ENCODE measurements around the gene WASHC4. TPM values are rescaled to one million over a fixed set of nuclear protein-coding genes. Genes with fewer than 3 reads are reported as not detected.

WASHC4 gene
- total RNA-seq, 2 experiments from 2014 or later = 28.7 to 29.2 TPM

DNA sequence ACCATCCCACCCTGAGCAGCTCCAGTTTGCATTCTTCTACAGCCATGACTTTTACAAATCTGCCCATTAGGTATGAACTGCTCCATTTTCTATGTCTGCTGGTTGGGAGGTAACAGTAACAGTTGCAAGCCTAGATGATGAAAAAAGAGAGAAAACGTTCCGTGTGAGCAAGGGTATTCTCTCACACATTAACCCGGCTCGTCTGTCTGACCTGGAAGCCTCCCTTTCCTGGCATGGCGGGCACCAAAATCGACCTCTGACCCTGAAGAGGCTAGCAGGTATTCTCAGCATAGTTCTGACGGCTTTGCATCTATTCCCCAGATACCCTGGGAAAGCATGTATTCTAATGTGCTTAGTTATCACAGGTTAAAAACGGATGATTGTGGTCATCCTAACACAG is 96.6 kb downstream of the WASHC4 start:
- intact Hi-C loops (cut with micrococcal nuclease) = no loop called here
- Mint-ChIP-seq H3K4me3 (no peak overlapping the region), H3K27me3 (no peaks in the 10 kb centered on the region), H3K36me3 (ENCODE audit: low read depth) (peaks cover 9% of the 10 kb centered on the region), H3K27ac (no peak overlapping the region), H3K9me3 (no peaks in the 10 kb centered on the region), H3K4me1 (ENCODE audit: low read depth) (peaks cover 7% of the 10 kb centered on the region)
- CTCF ChIA-PET = no interaction called here
- ATAC-seq (no peak), DNase-seq (no peak)
- TF ChIP-seq, protein P1, sequence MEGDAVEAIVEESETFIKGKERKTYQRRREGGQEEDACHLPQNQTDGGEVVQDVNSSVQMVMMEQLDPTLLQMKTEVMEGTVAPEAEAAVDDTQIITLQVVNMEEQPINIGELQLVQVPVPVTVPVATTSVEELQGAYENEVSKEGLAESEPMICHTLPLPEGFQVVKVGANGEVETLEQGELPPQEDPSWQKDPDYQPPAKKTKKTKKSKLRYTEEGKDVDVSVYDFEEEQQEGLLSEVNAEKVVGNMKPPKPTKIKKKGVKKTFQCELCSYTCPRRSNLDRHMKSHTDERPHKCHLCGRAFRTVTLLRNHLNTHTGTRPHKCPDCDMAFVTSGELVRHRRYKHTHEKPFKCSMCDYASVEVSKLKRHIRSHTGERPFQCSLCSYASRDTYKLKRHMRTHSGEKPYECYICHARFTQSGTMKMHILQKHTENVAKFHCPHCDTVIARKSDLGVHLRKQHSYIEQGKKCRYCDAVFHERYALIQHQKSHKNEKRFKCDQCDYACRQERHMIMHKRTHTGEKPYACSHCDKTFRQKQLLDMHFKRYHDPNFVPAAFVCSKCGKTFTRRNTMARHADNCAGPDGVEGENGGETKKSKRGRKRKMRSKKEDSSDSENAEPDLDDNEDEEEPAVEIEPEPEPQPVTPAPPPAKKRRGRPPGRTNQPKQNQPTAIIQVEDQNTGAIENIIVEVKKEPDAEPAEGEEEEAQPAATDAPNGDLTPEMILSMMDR (IDR thresholded peaks at IDR 0.05) = no peak
- POLR2A ChIA-PET = interaction anchor here (0.6 kb wide), 1 partner anchor 1852 kb away, joined by 7 read pairs; no protein-coding TSS in a partner anchor

DNA sequence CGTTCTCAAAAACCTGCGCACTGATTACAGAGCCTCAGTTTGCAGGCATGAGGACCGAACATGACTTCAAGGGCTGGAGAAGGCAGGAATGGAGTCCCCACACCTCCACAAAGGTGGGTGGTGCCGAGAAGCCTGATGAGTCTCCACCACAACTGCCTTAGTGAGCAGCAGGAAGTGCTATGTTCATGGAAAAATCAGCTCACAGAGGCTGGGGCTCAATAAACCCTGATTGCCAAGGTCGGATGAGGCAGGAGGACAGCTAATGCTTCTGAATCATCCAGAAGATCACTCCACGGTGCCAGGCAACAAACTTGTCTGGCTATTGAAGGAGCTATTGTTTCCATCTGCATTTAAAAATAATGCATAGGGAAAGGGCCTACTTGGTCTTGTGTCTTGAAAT is 97.4 kb downstream of the WASHC4 start:
- H3K36me3 Mint-ChIP-seq (ENCODE audit: low read depth) = peaks cover 9% of the 10 kb centered on the region

DNA sequence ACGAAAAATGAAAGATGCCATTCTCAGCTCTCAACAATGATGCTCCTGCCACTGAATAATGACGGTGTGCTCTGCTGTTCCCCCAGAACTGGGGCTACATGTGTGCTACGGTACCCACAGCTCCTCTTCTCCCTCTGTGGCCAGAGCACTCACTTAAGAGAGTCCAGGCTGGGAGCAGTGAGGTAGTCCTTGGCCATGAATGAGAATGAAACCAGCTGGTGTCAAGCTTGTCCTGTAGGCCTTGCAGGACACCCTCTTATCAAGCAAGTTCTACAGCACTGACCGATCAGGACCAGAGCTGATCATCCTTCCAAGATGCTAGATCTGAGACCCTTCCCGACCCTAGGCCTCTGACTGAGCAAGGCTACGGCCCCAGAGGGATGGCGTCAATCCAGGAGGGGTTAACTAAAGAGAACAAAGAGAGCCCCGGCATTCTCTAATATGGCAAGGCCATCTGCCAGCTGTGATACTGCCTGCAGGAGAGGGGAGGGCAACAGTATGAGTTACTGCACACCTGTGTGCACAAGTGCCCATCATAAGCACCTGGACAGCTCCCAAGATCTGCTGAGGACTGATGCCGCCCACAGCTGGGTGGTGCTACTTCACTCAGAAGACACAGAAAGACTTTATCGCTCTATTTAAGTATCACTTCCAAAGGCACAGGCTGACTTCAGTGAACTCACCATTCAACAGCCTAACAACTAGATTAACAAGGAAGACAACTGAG is 98.0 kb downstream of the WASHC4 start:
- no peak overlapping the region for H3K4me3 Mint-ChIP-seq
- intact Hi-C loops (cut with micrococcal nuclease) = no loop called here
- H3K27me3 Mint-ChIP-seq = no peaks in the 10 kb centered on the region
- ChIA-PET CTCF (interaction anchor here (0.8 kb wide), 1 partner anchor 14 kb away, joined by 3 read pairs; no protein-coding TSS in a partner anchor), POLR2A (interaction anchor here (1.5 kb wide), 1 partner anchor 20 kb away, joined by 4 read pairs; no protein-coding TSS in a partner anchor)
- ATAC-seq = no peak
- DNase-seq = no peak
- no peaks in the 10 kb centered on the region for H3K9me3 Mint-ChIP-seq
- H3K4me1 Mint-ChIP-seq (ENCODE audit: low read depth) = peaks cover 7% of the 10 kb centered on the region
- peak overlapping the region; percentile 36 for H3K27ac Mint-ChIP-seq
- TF ChIP-seq, protein P1 (IDR thresholded peaks at IDR 0.05) = no peak
- peaks cover 9% of the 10 kb centered on the region for H3K36me3 Mint-ChIP-seq (ENCODE audit: low read depth)

More for the DNA sequence above, 97.4 kb downstream of the WASHC4 start:
- peak; percentile 49 for DNase-seq
- H3K4me1 Mint-ChIP-seq (ENCODE audit: low read depth) = peaks cover 7% of the 10 kb centered on the region
- no peaks in the 10 kb centered on the region for H3K27me3 Mint-ChIP-seq
- H3K4me3 Mint-ChIP-seq = no peak overlapping the region
- intact Hi-C loops (cut with micrococcal nuclease) = no loop called here
- TF ChIP-seq, protein P1 (IDR thresholded peaks at IDR 0.05) = no peak
- H3K27ac Mint-ChIP-seq = peak overlapping the region; percentile 36
- peak; percentile 86 for ATAC-seq
- ChIA-PET POLR2A (interaction anchor here (1.5 kb wide), 1 partner anchor 20 kb away, joined by 4 read pairs; no protein-coding TSS in a partner anchor), CTCF (interaction anchor here (0.8 kb wide), 1 partner anchor 13 kb away, joined by 3 read pairs; no protein-coding TSS in a partner anchor)
- no peaks in the 10 kb centered on the region for H3K9me3 Mint-ChIP-seq

DNA sequence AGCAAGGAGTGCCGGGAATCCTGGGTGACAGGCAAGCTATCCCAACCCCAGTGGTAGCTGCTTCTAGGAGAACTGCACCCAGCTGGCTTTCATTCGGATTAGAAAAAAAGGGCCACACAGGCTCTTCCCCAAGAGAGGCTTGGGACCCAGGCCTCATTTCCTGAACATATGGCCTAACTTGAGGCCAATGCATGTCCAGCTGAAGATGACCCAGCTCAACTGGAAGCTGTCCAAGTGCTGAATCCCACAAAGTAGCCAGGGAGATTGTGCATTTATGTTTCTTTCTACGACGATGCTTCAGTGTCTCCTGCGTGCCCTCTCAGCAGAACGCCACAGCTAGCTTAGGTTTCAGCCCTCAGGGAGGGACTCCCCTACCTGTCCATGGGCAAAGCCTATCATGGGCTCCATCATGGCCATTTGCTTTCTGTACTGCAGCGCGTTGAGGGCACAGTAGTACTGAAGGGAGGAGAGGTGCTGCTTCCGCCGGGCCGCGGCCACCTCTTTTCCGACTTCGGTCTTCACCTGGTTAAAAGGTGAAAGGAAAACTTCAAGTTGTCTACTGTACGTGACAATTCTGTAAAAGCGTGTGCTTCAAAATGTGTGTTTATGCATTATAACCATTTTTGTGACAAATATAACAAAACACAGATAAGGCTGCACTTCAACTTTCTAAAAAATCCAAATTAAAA is 99.3 kb downstream of the WASHC4 start:
- Mint-ChIP-seq H3K36me3 (ENCODE audit: low read depth) (peaks cover 9% of the 10 kb centered on the region), H3K27ac (no peak overlapping the region)
- POLR2A ChIA-PET = no interaction called here

More for the DNA sequence above, 99.3 kb downstream of the WASHC4 start:
- no peak for DNase-seq
- Mint-ChIP-seq H3K27me3 (no peaks in the 10 kb centered on the region), H3K4me3 (no peak overlapping the region), H3K9me3 (no peaks in the 10 kb centered on the region), H3K4me1 (ENCODE audit: low read depth) (peaks cover 7% of the 10 kb centered on the region)
- ATAC-seq = no peak
- TF ChIP-seq, protein P1 (IDR thresholded peaks at IDR 0.05) = no peak
- CTCF ChIA-PET = no interaction called here
- intact Hi-C loops (cut with micrococcal nuclease) = no loop called here
